SU-DHL-6 (cell line): ENCODE data around the gene ST6GALNAC6.

ENCODE experiments used
- H2AFZ ChIP-seq: fragments of 200-600 bp; sonication (generic); 2 replicates; pipeline ENCODE4 v1.6.1; 2014; ENCODE audit warnings: low read depth, mild to moderate bottlenecking, moderate library complexity, mixed read lengths, antibody characterized with exemption, low read length; ENCODE audit not compliant: severe bottlenecking
- H3F3A ChIP-seq: fragments of 200-600 bp; shearing (Covaris generic); 2 replicates; pipeline ENCODE4 v1.6.0; 2016; ENCODE audit warnings: antibody characterized with exemption, mild to moderate bottlenecking; ENCODE audit not compliant: insufficient read depth
- H3K27ac ChIP-seq: fragments of 200-600 bp; sonication (generic); 2 replicates; pipeline ENCODE4 v1.5.1; 2016; ENCODE audit warnings: low read depth, mild to moderate bottlenecking, low read length, moderate library complexity, mixed read lengths
- H3K27me3 ChIP-seq: fragments of 200-600 bp; sonication (generic), shearing (Covaris generic); 2 replicates; pipeline ENCODE4 v1.6.0; 2014; ENCODE audit warnings: mild to moderate bottlenecking, low read length
- H3K36me3 ChIP-seq: fragments of 200-600 bp; sonication (generic); 2 replicates; pipeline ENCODE4 v1.6.1; 2014; ENCODE audit warnings: mild to moderate bottlenecking, low read length, mixed read lengths
- H3K4me2 ChIP-seq: fragments of 300-600, 200-600 bp; shearing (Covaris generic), sonication (generic); 2 replicates; pipeline ENCODE4 v1.6.0; 2014; ENCODE audit warnings: low read length, low read depth, mild to moderate bottlenecking; ENCODE audit not compliant: poor library complexity, severe bottlenecking
- H3K4me3 ChIP-seq: fragments of 200-600 bp; sonication (generic); 2 replicates; pipeline ENCODE4 v1.5.1; 2014; ENCODE audit warnings: antibody characterized with exemption, low read length, mild to moderate bottlenecking, mixed read lengths; ENCODE audit not compliant: insufficient read depth, poor library complexity, severe bottlenecking
- H3K79me2 ChIP-seq: fragments of 200-600 bp; sonication (generic); 2 replicates; pipeline ENCODE4 v1.6.1; 2014; ENCODE audit warnings: mild to moderate bottlenecking, low read length, moderate library complexity; ENCODE audit not compliant: insufficient read depth
- H3K9ac ChIP-seq: fragments of 200-600 bp; sonication (generic); 2 replicates; pipeline ENCODE4 v1.7.0; 2014; ENCODE audit warnings: mild to moderate bottlenecking, low read length
- H3K9me2 ChIP-seq: fragments of 200-600 bp; sonication (generic); replicated peaks from 2 replicates; pipeline ENCODE4 v1.6.1; 2014; ENCODE audit warnings: low read length; ENCODE audit not compliant: insufficient read depth
- H3K9me3 ChIP-seq: fragments of 200-600 bp; sonication (generic); 2 replicates; pipeline ENCODE4 v1.6.1; 2014; ENCODE audit warnings: low read length, mixed read lengths; ENCODE audit not compliant: insufficient read depth
- H4K20me1 ChIP-seq: fragments of 200-600 bp; sonication (generic); 2 replicates; pipeline ENCODE4 v1.6.1; 2014; ENCODE audit warnings: low read depth, mild to moderate bottlenecking, antibody characterized with exemption, low read length, moderate library complexity, mixed read lengths
- CTCF ChIP-seq: fragments of 200-600 bp; sonication (generic); IDR thresholded peaks from one replicate; pipeline ENCODE4 v1.5.1; 2017; ENCODE audit warnings: antibody characterized with exemption, mild to moderate bottlenecking, low read length, moderate library complexity; ENCODE audit not compliant: insufficient read depth, poor library complexity, severe bottlenecking
- EZH2phosphoT487 ChIP-seq: fragments of 200-600 bp; sonication (generic), shearing (Covaris generic); conservative IDR thresholded peaks from 2 replicates; pipeline ENCODE4 v1.6.1; 2018; ENCODE audit warnings: mild to moderate bottlenecking, antibody characterized with exemption, low read length, moderate library complexity, mixed read lengths

The ST6GALNAC6 gene

GRCh38 chr9:127874301-127875221 lies 24.8 kb downstream of the ST6GALNAC6 start:
- Histone ChIP-seq H3K79me2 (no peaks in the 10 kb centered on the region), H3K9me3 (no peaks in the 10 kb centered on the region), H3K9ac (no peak overlapping the region), H3K4me2 (no peak overlapping the region), H3K36me3 (no peaks in the 10 kb centered on the region), H3F3A (no peaks in the 10 kb centered on the region), H3K27me3 (no peaks in the 10 kb centered on the region), H3K27ac (no peak overlapping the region), H2AFZ (no peak overlapping the region), H3K9me2 (no peaks in the 10 kb centered on the region), H3K4me3 (no peak overlapping the region), H4K20me1 (no peaks in the 10 kb centered on the region)
- TF ChIP-seq EZH2phosphoT487 (no peak), CTCF (no peak)

DNA sequence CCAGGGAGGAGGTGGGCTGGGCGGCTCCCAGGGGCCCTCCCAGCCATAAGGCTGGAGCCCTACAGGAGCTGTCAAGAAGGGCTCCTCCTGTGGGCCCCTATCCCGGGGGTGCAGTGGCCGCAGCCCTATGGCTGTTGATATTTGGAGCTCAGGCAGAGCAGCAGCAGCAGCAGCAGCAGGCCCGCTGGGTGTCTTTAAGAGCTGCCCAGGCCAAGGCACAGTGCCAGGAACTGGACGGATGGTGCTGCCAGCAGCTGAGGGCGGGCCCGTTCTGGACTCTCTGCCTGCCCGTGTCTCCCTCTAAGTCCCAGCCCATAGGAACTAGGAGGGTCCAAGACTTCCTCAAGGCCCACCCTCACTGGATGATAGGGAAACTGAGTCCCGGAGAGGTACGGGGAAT lies 25.5 kb downstream of the ST6GALNAC6 start:
- Histone ChIP-seq H4K20me1 (no peaks in the 10 kb centered on the region), H3K9ac (no peak overlapping the region), H3K27ac (no peak overlapping the region), H3K9me2 (no peaks in the 10 kb centered on the region), H3K27me3 (no peaks in the 10 kb centered on the region), H3K79me2 (no peaks in the 10 kb centered on the region), H3F3A (no peaks in the 10 kb centered on the region), H3K4me2 (no peak overlapping the region), H3K4me3 (no peak overlapping the region), H3K36me3 (no peaks in the 10 kb centered on the region), H3K9me3 (no peaks in the 10 kb centered on the region), H2AFZ (no peak overlapping the region)
- TF ChIP-seq CTCF (no peak), EZH2phosphoT487 (no peak)

DNA sequence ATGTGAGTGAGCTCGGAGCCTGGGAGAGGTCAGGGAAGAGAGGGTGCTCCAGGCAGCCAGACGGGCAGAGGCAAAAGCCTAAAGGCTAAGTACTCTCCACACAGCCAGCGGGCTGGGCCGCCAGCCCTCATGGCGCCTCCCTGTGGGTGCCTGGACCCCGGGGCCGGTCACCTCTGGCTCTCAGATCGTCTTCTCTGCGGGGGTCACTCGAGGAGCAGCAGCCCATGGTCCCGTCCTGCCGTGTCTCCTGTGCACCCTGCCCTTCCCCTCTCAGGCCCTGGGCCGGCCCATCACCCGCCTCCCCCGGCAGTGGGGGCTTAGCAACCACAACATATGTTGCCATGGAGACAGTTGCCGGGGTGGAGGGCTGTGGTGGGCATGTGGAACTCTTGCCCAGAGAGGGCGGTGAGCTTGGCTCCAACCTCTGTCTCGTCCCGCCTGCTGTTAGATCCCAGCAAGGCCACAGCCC lies 26.1 kb downstream of the ST6GALNAC6 start:
- H3K9ac ChIP-seq, result no peak overlapping the region
- no peaks in the 10 kb centered on the region for H3K9me2 ChIP-seq
- H3K79me2 ChIP-seq, result no peaks in the 10 kb centered on the region
- no peak overlapping the region for H2AFZ ChIP-seq
- TF ChIP-seq EZH2phosphoT487, result no peak
- no peak for TF ChIP-seq CTCF
- H3K36me3 ChIP-seq, result no peaks in the 10 kb centered on the region
- H3K27me3 ChIP-seq, result no peaks in the 10 kb centered on the region
- H3K9me3 ChIP-seq, result no peaks in the 10 kb centered on the region
- no peak overlapping the region for H3K27ac ChIP-seq
- no peak overlapping the region for H3K4me2 ChIP-seq
- H4K20me1 ChIP-seq, result no peaks in the 10 kb centered on the region
- H3K4me3 ChIP-seq, result no peak overlapping the region
- no peaks in the 10 kb centered on the region for H3F3A ChIP-seq
